SK-MEL-5 (cell line): ENCODE results near the gene HSPE1. TPM values are rescaled to one million over a fixed set of nuclear protein-coding genes. Genes with fewer than 3 reads are reported as not detected.
"Not testable (repeated sequence)": the region's sequence is repeated elsewhere in the genome, so short reads cannot be mapped to it uniquely, and the experiment has no call there.

ENCODE experiments used
- DNase-seq: peaks from one replicate; pipeline ENCODE4 v3.0.0-alpha.2; 2016; ENCODE audit warnings: low read depth, low spot score
- in situ Hi-C: cut with HindIII; loops from 2 replicates; pipeline ENCODE4 v1.10.0; 2016; ENCODE audit warnings: low sequenced_read_pairs, high pct_unique_total_duplicates, low pct_unique_long_range_greater_than_20kb
- small RNA-seq, 2 experiments: library from RNA; depleted of rRNA; stranded (forward); fragments of <200 nt; gene quantifications; one replicate each; pipeline ENCODE3, GENCODE V24; 2014
- total RNA-seq: library from RNA; depleted of rRNA; stranded (reverse); fragments of >200 nt; shearing (Covaris generic); gene quantifications from 2 replicates; pipeline ENCODE4 v1.2.3, GENCODE V29; 2014; rRNA removed

The HSPE1 gene
- total RNA-seq, 1 experiment from 2014 or later, result 207 TPM

DNA sequence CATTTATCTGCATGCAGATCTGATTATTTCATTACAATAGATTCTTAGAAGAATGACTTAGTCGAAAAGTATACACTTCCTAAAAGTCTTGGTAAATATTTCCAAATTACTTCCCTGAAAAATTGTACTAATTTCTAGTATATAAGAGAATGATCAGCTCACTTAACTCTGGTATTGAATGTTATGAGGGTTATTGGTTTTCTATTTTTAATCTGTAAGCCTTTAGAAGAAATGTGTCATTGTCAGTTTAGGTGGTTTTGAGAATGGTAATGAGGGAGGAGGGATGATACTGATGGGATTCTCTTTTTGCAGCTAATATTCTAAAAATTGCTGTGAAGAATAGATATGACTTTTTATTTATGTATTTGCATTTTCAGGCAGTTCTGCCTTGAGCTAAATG is 39.6 kb downstream of the HSPE1 start:
- in situ Hi-C loops, result no loop called here
- no peak for DNase-seq

DNA sequence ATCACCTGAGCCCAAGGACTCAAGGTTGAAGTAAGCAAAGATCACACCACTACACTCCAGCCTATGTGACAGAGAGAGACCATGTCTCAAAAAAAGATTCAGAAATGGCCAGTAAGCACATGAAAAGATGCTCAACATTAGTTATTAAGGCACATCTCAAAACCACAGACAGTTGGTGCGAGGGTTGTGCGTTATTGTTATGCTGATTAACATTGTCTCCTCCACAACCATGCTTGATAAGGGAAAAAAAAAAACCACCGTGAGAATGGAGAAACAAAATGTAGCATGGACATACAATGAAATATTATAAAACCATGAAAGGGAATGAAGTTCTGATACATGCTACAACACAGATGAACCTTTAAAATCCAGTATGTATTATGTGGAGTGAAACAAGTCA is 43.0 kb downstream of the HSPE1 start:
- in situ Hi-C loops, result no loop called here
- DNase-seq, result no peak

DNA sequence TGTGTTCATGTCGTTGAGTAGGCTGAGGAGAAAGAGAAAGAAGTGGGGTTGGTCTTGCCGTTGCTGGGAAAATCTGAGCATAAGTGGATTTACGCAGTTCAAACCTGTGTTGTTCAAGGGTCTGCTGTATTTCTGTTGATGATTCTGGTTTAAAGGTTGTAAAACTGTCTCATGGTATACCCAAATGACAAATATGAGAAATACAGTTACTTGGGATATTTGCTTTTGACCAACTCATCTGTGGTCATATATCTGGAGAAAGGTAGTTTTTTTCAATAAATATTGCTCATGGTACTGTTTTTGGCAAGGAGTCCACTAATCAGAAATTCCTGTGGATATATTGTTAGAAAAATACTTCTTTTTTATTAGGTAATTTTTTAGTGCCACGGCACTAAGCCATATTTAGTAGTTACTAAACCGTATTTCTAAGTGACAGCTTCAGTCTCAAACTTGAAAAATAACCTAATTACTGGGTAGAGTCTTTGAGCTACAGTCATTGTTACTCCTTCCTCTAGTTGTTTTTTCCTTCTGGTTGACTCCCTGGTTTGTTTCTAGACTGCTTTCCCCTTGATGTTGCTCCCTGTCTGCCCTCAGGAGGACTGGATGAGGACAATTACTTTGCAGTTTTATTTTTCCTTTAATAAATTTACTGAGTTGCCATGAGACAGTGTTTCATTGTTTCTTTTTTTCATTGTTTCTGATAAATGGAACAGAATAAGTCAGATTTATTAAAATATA is 47.2 kb downstream of the HSPE1 start:
- in situ Hi-C loops, result no loop called here

DNA sequence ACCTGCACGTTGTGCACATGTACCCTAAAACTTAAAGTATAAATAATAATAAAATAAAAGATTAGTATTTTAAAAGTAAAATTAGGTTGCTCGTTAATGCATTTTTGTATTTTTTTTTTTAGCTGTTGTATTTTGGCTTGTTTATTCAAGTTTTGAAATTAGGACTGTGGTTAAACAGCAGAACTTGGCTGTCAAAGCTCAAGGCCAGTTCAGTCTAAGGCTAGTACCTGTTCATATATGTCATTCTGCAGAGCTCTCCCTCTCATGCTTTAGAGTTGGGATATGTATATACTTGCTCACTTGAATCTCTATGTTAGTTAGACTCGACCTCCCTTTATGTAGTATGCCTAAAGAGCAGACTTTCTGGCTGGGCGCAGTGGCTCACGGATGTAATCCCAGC is 48.4 kb downstream of the HSPE1 start:
- no peak for DNase-seq
- in situ Hi-C loops, result no loop called here

More for the DNA sequence above, 47.2 kb downstream of the HSPE1 start:
- no peak for DNase-seq

DNA sequence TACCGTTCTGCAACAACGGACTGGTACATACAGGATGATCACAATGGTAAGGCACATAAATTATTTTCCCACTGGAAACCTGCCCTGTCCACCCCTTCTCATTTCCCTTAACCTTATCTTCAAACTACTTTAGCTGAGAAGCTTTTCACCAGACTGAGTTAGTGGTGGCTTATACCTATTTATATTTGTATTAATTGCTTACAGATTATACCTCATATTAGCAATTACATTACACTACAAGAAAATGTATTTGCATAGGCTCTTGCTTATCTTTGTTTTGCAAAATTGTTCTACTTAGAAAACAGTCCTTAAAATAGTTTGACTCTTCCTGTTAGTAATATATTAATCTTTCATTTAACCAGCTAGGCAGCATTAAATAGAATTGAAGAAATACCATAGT is 51.1 kb downstream of the HSPE1 start:
- in situ Hi-C loops, result not testable (repeated sequence)

More for the DNA sequence above, 51.1 kb downstream of the HSPE1 start:
- DNase-seq, result not testable (repeated sequence)

Small RNA genes lying within 50 kb of the gene (small RNA-seq; reads per million reads assigned to genes)
- 0 reads per million in 2 experiments for gene AC020550.1

Other genes with a start within 250 kb of the HSPE1 start
- gene ANKRD44, start 189.6 kb upstream of the HSPE1 start, total RNA-seq, result 34.6 and 42.2 TPM in 2 replicates
- 202 and 219 TPM in 2 replicates for gene SF3B1, start 65.4 kb upstream of the HSPE1 start, total RNA-seq
- gene COQ10B, start 46.8 kb upstream of the HSPE1 start, total RNA-seq, result 46.5 and 48.4 TPM in 2 replicates
- 374 and 381 TPM in 2 replicates for gene HSPD1, start 539 bp upstream of the HSPE1 start, total RNA-seq
- gene MOB4, start 15.7 kb downstream of the HSPE1 start, total RNA-seq, result 32.9 and 42.7 TPM in 2 replicates
- 2.2 and 5.0 TPM in 2 replicates for gene RFTN2, start 175.2 kb downstream of the HSPE1 start, total RNA-seq
- gene MARS2, start 205.0 kb downstream of the HSPE1 start, total RNA-seq, result 11.4 and 12.3 TPM in 2 replicates